ENCODE data around the gene UMODL1. TPM values are rescaled to one million over a fixed set of nuclear protein-coding genes. Genes with fewer than 3 reads are reported as not detected.
A peak's percentile ranks its signal among the peaks of the same experiment; 100 is the strongest.

The UMODL1 gene
- total and polyA plus RNA-seq, 4 experiments from 2014 or later, result 0.08 to 1.1 (median 0.58) TPM; not detected in 1

DNA sequence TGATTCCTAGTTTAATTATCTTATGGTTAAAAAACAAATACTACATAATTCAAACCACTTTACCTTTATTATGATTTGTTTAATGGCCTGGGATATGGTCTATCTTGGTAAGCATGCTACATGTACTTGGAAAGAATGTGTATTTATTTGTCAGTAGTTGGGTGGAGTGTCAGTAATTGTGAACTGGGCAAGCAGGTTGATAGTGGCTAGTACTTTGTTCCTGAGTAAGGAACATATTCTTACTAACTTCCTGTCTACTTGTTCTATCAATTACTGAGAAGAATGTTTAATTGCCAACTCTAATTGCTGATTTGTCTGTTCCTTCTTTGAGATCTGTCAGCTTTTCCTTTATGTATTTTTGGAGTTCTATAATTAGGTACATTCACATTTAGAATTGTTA is 98.6 kb downstream of the UMODL1 start:
- intact Hi-C loops (cut with micrococcal nuclease), result no loop called here
- Histone ChIP-seq H3K9me3 (ENCODE audit: control insufficient read depth in 1 of 2, low read length in 2 of 2) (no peaks in the 10 kb centered on the region), H3K36me3 (ENCODE audit: insufficient read depth, low read length) (no peaks in the 10 kb centered on the region), H3K27ac (ENCODE audit: low read depth, low read length) (no peak overlapping the region), H3K4me3 (ENCODE audit: low read length in 2 of 2) (no peak overlapping the region), H3K4me1 (ENCODE audit: insufficient read depth, low read length) (no peaks in the 10 kb centered on the region), H3K27me3 (ENCODE audit: insufficient read depth, low read length) (no peaks in the 10 kb centered on the region)
- Mint-ChIP-seq H3K9me3 (no peaks in the 10 kb centered on the region), H3K27me3 (no peaks in the 10 kb centered on the region), H3K4me1 (peaks cover 1 to 11% (median 5%) of the 10 kb centered on the region in 4 donors), H3K36me3 (no peaks in the 10 kb centered on the region), H3K27ac (no peak overlapping the region), H3K4me3 (no peak overlapping the region)
- CTCF ChIA-PET (ENCODE audit: partially characterized antibody), result interaction anchor here (1.3 to 8.8 kb wide), 2 partner anchors 90 to 212 kb away, joined by 3 to 157 read pairs; no protein-coding TSS in a partner anchor
- POLR2A ChIA-PET (ENCODE audit: partially characterized antibody), result no interaction called here
- no peak for DNase-seq

DNA sequence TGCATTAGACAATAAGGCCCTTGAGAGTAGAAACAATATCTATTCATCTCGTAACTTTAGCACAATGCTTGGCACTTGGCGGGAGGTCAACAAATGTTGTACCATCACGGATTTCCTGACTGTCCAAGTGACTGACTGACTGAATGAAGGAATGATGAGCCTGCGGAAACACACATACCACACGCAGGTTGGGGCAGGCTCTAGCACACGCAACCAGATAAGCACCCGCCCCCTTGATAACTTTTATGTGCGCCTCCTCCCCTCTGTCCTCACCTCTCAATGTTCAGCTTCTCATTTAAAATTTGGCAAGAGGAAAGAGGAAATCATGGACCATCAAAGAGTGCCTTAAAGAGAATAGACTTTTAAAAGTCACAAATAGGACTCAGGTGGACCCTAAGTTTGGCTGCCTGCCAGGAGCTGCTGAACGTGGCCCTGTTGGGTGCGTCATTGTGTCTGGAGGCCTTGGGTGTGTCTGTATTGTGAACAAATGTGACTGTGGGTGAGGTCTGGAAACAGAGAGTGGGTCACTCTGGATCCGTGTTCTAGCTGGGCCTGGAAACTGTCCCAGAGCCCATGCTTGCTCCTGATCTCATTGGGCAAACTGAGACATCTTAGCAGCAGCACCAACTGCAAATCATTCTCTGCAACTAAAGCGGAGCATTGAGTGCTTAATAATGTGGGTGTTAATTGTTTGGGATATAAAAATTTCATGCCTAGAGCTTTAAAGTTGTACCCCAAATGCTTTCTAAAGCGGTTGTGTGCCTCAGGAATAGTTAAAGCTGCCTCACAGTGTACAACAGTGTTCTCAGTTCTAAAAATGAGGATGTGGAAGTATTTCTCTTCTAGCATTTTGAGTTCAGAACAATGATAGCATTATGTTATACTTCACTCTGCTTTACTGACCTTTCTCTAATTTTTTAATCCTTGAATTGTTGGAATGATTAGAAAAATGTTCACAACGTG is 100.3 kb downstream of the UMODL1 start:
- POLR2A ChIA-PET (ENCODE audit: partially characterized antibody), result no interaction called here
- H3K4me3 Mint-ChIP-seq, result no peak overlapping the region
- no peak for DNase-seq
- H3K27me3 ChIP-seq (ENCODE audit: insufficient read depth, low read length), result no peaks in the 10 kb centered on the region
- peak overlapping the region in 1 of 7 donors; percentile 15 for H3K27ac Mint-ChIP-seq
- peaks cover 1 to 9% (median 4%) of the 10 kb centered on the region in 4 donors for H3K4me1 Mint-ChIP-seq
- H3K9me3 Mint-ChIP-seq, result no peaks in the 10 kb centered on the region
- no peaks in the 10 kb centered on the region for H3K4me1 ChIP-seq (ENCODE audit: insufficient read depth, low read length)
- no peak overlapping the region for H3K27ac ChIP-seq (ENCODE audit: low read depth, low read length)
- no peaks in the 10 kb centered on the region for H3K27me3 Mint-ChIP-seq
- intact Hi-C loops (cut with micrococcal nuclease), result no loop called here
- no peaks in the 10 kb centered on the region for H3K36me3 Mint-ChIP-seq
- CTCF ChIA-PET (ENCODE audit: partially characterized antibody), result interaction anchor here (1.1 kb wide), 1 partner anchor 87 kb away, joined by 5 read pairs; no protein-coding TSS in a partner anchor
- no peaks in the 10 kb centered on the region for H3K36me3 ChIP-seq (ENCODE audit: insufficient read depth, low read length)
- H3K4me3 ChIP-seq (ENCODE audit: low read length in 2 of 2), result no peak overlapping the region
- no peaks in the 10 kb centered on the region for H3K9me3 ChIP-seq (ENCODE audit: control insufficient read depth in 1 of 2, low read length in 2 of 2)

DNA sequence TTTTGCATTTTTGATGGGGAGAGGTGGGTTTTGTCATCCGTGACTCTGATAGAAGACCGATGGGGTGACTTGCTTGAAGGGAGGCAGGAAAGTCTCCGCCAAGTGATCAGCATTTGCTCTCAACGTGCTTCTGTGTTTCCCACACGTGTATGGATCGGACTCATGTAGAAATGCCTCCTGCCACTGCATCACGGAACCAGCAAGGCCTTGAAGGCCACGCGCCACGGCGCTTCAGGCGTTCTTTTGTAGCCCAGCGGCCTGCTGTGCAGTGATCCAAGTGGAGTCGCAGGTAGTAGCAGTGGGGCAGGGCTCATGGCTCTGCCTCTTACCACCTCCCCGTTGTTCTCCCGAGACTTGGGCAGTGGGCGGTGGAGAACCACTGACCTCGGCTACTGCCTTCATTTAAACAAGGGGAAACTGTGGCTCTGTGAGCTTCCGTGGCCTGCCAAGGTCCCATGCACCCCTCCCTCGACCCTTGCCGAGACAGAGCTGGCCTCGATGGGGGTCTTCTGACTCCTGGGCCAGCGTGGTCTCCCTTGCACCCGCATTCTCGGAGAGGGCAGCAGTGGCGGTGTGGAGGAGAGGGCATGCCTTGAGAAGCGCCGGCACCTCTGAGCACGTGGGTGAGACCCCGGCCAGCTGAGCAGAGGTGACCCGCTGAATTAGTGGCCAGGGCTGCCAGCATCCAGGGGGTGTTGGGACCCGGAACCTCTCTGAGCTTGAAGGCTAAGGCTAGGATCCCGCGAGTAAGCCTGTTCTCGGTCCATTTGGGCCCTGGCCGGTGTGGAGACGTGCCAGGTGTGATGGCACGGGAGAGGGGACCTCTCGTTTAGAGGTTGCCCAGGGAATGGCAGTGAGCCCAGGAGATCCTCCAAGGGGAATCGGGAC is 101.7 kb downstream of the UMODL1 start:
- H3K4me1 Mint-ChIP-seq, result peaks cover 1 to 9% (median 4%) of the 10 kb centered on the region in 4 donors
- no peaks in the 10 kb centered on the region for H3K36me3 Mint-ChIP-seq
- peaks cover 0 to 1% of the 10 kb centered on the region in 2 donors for H3K27me3 Mint-ChIP-seq
- H3K9me3 Mint-ChIP-seq, result no peaks in the 10 kb centered on the region
- Histone ChIP-seq H3K9me3 (ENCODE audit: control insufficient read depth in 1 of 2, low read length in 2 of 2) (no peaks in the 10 kb centered on the region), H3K4me1 (ENCODE audit: insufficient read depth, low read length) (no peaks in the 10 kb centered on the region), H3K27me3 (ENCODE audit: insufficient read depth, low read length) (no peaks in the 10 kb centered on the region), H3K36me3 (ENCODE audit: insufficient read depth, low read length) (no peaks in the 10 kb centered on the region), H3K27ac (ENCODE audit: low read depth, low read length) (no peak overlapping the region), H3K4me3 (ENCODE audit: low read length in 2 of 2) (no peak overlapping the region)
- no peak for DNase-seq
- ChIA-PET POLR2A (ENCODE audit: partially characterized antibody) (no interaction called here), CTCF (ENCODE audit: partially characterized antibody) (interaction anchor here (1.0 kb wide), 1 partner anchor 9 kb away, joined by 3 read pairs; no protein-coding TSS in a partner anchor)
- H3K4me3 Mint-ChIP-seq, result no peak overlapping the region
- intact Hi-C loops (cut with micrococcal nuclease), result no loop called here
- no peak overlapping the region for H3K27ac Mint-ChIP-seq

DNA sequence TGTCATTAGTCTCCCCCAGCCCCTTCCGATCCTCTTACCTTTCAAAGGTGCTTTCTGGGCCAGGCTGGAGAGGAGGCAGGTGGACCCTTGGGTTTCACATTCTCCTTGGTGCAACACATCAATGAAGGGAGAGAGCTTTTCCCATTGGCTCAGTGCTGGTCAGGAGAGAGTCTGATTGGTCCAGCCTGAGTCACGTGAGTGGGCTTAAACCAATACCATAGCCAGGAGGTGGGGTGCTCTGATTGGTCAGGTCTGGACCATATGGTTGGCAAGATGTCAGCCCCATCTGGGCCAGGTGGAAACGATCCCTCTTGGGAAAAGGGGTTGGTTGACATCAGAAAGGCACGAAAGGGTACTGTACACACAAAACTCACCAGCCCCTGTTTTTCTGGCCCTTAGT is 103.1 kb downstream of the UMODL1 start:
- Histone ChIP-seq H3K36me3 (ENCODE audit: insufficient read depth, low read length) (no peaks in the 10 kb centered on the region), H3K9me3 (ENCODE audit: control insufficient read depth in 1 of 2, low read length in 2 of 2) (no peaks in the 10 kb centered on the region), H3K4me1 (ENCODE audit: insufficient read depth, low read length) (no peaks in the 10 kb centered on the region), H3K27me3 (ENCODE audit: insufficient read depth, low read length) (no peaks in the 10 kb centered on the region), H3K4me3 (ENCODE audit: low read length in 2 of 2) (no peak overlapping the region), H3K27ac (ENCODE audit: low read depth, low read length) (no peak overlapping the region)
- Mint-ChIP-seq H3K36me3 (no peaks in the 10 kb centered on the region), H3K4me1 (peaks cover 1 to 9% (median 3%) of the 10 kb centered on the region in 4 donors), H3K27me3 (peaks cover 0 to 1% of the 10 kb centered on the region in 2 donors), H3K9me3 (no peaks in the 10 kb centered on the region), H3K4me3 (no peak overlapping the region), H3K27ac (no peak overlapping the region)
- intact Hi-C loops (cut with micrococcal nuclease), result no loop called here
- POLR2A ChIA-PET (ENCODE audit: partially characterized antibody), result no interaction called here
- no peak for DNase-seq
- CTCF ChIA-PET (ENCODE audit: partially characterized antibody), result no interaction called here

DNA sequence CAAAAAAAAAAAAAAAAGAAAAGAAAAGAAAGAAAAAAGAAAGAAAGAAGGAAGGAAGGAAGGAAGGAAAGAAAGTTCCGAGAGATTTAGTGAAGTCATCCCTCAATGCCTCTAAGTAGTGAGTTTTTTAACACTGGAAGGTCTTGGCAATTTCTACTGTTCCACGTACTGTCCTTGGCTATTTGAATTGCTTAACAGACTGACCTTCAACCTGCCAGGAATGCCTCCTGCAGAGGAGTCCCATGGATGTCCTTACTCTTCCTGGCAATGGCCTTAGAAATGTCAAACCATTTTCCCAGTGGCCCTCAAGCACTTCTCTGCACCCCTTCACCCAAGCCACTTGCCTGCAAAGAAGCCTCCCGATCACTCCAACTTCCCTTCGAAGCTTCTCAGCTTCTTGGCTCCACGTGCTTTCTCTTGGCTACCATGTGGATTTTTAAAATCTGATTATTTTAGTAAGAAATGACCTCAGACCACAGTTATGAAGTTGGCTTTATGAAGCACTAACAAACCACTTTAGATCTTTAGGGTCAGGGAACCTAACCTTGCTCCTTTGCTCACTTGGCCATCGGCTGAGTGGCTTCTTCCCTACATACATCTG is 104.1 kb downstream of the UMODL1 start:
- Histone ChIP-seq H3K36me3 (ENCODE audit: insufficient read depth, low read length) (no peaks in the 10 kb centered on the region), H3K27me3 (ENCODE audit: insufficient read depth, low read length) (no peaks in the 10 kb centered on the region), H3K27ac (ENCODE audit: low read depth, low read length) (no peak overlapping the region), H3K4me3 (ENCODE audit: low read length in 2 of 2) (no peak overlapping the region), H3K9me3 (ENCODE audit: control insufficient read depth in 1 of 2, low read length in 2 of 2) (no peaks in the 10 kb centered on the region), H3K4me1 (ENCODE audit: insufficient read depth, low read length) (no peaks in the 10 kb centered on the region)
- Mint-ChIP-seq H3K27me3 (peaks cover 0 to 1% of the 10 kb centered on the region in 2 donors), H3K27ac (no peak overlapping the region), H3K4me3 (no peak overlapping the region), H3K9me3 (no peaks in the 10 kb centered on the region), H3K4me1 (peaks cover 0 to 2% (median under 1%) of the 10 kb centered on the region in 4 donors), H3K36me3 (no peaks in the 10 kb centered on the region)
- no peak for DNase-seq
- POLR2A ChIA-PET (ENCODE audit: partially characterized antibody), result no interaction called here
- intact Hi-C loops (cut with micrococcal nuclease), result no loop called here
- CTCF ChIA-PET (ENCODE audit: partially characterized antibody), result interaction anchor here (1.2 to 1.3 kb wide), 2 partner anchors 58 to 84 kb away, joined by 3 to 7 read pairs; no protein-coding TSS in a partner anchor

DNA sequence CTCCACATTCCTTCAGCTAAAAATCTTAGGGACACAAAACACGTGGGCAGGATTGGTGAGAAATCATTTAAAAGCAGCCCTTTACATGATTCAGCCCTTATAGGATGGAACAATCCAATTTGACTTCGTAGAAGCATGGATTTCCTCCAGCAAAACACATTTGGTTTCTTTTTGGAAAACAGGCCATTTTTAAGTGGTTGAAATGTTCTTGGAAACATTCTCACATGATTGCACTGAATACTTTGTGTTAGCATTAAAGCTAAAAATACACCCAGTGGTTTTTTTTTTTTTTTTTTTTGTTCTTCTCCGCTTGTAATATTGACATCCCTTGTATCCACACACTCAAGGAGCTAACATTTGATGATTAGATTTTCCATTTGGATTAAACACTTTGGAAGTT is 105.7 kb downstream of the UMODL1 start:
- Histone ChIP-seq H3K36me3 (ENCODE audit: insufficient read depth, low read length) (no peaks in the 10 kb centered on the region), H3K27ac (ENCODE audit: low read depth, low read length) (no peak overlapping the region), H3K4me1 (ENCODE audit: insufficient read depth, low read length) (no peaks in the 10 kb centered on the region), H3K9me3 (ENCODE audit: control insufficient read depth in 1 of 2, low read length in 2 of 2) (no peaks in the 10 kb centered on the region), H3K27me3 (ENCODE audit: insufficient read depth, low read length) (no peaks in the 10 kb centered on the region), H3K4me3 (ENCODE audit: low read length in 2 of 2) (no peak overlapping the region)
- CTCF ChIA-PET (ENCODE audit: partially characterized antibody), result interaction anchor here (1.2 kb wide), 1 partner anchor 11 kb away, joined by 3 read pairs; no protein-coding TSS in a partner anchor
- peaks cover 0 to 1% of the 10 kb centered on the region in 2 donors for H3K27me3 Mint-ChIP-seq
- intact Hi-C loops (cut with micrococcal nuclease), result no loop called here
- no peaks in the 10 kb centered on the region for H3K9me3 Mint-ChIP-seq
- POLR2A ChIA-PET (ENCODE audit: partially characterized antibody), result interaction anchor here (1.3 kb wide), 1 partner anchor 43 kb away, joined by 3 read pairs; no protein-coding TSS in a partner anchor
- H3K27ac Mint-ChIP-seq, result no peak overlapping the region
- no peak overlapping the region for H3K4me3 Mint-ChIP-seq
- DNase-seq, result no peak
- peaks cover 0 to 1% (median 0%) of the 10 kb centered on the region in 4 donors for H3K4me1 Mint-ChIP-seq
- H3K36me3 Mint-ChIP-seq, result no peaks in the 10 kb centered on the region

All from CD4-positive, alpha-beta memory T cell (primary cell).